ENCODE measurements around the gene NAPA.
"Not testable (repeated sequence)": the region's sequence is repeated elsewhere in the genome, so short reads cannot be mapped to it uniquely, and the experiment has no call there.

Gene NAPA

GRCh38 chr19:47486220-47486619 is 28.6 kb downstream of the NAPA start:
- DNase-seq (ENCODE audit: low spot score): not testable (repeated sequence)

DNA sequence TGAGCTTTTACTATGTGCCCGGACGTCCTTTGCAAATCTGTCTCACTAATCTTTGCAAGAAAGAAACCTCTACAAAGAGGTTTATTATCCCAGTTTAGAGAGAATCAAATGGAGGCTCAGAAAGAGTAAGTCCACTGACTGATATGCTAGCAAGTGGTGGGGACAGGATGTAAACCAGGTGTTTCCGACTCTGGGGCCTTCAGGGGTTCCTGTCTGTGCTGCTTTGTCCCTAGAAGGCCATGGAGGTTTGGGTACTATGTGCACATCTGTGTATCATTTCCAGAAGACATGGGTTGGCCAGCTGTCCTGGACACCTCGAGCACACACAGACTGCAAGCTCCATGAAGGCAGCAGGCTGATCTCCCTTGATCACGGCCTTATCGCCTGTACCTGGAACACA is 29.7 kb downstream of the NAPA start:
- no peak for DNase-seq (ENCODE audit: low spot score)

DNA sequence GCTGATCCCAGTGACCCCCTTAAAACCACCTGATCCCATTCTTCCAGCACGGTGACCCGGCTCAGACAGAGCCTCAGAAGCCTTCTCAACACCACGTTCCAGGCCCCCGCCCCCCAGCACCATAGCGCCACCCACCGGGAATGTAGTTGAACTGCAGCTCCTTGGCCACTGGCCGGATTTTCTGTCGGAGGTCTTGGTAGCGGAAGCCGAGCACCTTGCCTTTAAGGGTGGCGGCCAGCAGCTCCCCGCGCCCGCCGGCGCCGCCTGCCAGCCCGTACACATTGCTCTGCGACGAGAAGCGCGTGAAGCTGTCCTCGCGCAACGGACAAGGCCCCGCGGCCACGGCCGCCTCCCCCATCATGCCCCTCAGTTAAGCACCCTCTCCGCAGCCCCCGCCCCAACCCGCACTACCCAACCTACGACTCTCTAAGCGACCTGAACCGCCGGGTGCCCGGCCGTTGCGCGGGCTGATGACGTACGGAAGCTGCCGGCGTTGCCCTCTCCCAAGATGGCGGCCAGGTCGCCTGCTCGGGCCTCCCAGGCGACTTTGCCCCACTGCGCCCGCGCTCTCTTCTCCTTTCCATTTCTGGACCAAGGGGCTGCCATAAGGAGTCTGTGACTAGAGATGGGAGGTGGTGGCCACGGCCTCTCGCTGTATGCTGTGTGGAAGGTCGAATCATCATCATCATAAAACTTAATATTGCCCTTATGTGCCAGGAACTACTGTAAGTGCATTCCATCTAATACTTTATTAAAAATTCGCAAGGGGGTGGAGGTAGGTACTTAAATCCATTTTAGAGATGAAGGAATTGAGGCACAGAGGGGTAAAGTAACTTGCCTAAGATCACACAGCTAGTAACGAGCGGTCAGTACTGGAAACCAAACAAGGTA is 30.8 kb downstream of the NAPA start, which contains the start of gene KPTN:
KPTN (minus strand) TSS at position 420 of the 891 bp plus-strand sequence; CDS start at position 361, 59 bp downstream.
- DNase-seq (ENCODE audit: low spot score): peak; percentile 98

GRCh38 chr19:47483200-47483599 is 31.7 kb downstream of the NAPA start:
- no peak for DNase-seq (ENCODE audit: low spot score)

DNA sequence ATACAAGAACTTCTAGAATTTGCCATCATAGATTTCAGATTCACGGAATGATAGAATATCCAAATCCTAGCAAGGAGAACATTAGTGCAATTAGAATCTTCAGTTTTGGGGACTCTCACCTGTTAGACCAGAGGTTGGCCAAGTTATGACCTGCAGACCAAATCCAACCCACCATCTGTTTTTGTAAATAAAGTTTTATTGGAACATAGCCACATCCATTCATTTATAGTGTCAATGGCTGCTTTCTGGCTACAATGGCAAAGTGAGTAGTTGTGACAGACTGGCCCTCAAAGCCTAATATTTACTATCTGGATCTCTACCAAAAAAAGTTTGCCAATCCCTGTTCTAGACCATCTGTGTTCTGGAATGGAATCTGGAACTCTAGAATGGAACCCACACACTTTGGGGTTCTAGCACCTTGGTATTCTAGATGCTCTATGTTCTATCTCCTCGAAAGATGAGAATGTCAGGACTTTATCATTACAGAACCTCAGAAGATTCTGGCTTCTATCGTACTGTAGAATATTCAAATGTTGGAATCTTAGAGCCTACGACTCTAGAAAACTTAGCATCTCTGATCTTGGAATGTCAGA is 33.3 kb downstream of the NAPA start:
- no peak for DNase-seq (ENCODE audit: low spot score)

DNA sequence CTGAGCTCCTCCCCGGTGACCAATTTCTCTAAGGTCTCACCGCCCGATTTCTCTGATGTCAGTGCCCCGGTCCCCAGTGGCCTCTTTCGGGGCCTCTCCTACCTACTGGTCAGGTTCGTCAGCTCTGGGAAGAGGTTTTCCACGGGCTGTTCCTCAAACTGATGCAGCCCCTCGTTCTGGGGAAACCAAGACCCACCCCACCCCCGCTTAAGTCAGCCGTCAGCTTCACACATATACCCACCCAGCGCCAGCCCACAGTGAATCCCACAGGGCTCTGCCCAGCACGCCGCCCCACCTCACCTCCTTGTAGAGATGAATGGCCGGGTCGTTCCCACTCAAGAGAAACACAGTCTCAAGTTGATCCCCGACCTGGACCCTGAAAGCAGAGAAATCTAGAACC is 34.2 kb downstream of the NAPA start:
- no peak for DNase-seq (ENCODE audit: low spot score)

GRCh38 chr19:47479701-47480503 is 35.0 kb downstream of the NAPA start:
- DNase-seq (ENCODE audit: low spot score): peak; percentile 39

- DNase-seq (ENCODE audit: low spot score): no peak
These were observed 38.4 kb downstream of the NAPA start for GRCh38 chr19:47476438-47476972.

DNA sequence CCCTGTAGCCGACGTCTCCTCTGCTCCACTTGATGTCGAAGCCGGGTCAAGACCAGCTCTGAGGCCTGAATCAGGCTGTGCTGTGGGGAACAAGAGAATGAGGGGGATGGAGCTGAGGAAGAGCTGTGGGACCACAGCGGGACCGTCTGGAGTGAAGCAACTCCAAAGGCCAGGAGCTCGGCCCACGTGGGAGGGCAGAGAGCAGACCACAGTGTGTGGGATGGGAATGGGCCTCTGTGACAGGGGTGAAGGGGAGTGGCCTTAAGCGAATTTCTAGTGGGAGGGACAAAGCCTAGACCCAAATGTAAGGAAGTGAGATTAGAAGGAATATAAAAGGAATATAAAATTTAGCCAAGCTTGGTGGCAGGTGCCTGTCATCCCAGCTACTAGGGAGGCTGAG is 39.4 kb downstream of the NAPA start:
- no peak for DNase-seq (ENCODE audit: low spot score)

GRCh38 chr19:47473336-47473735 is 41.5 kb downstream of the NAPA start:
- no peak for DNase-seq (ENCODE audit: low spot score)

GRCh38 chr19:47471733-47472457 is 43.0 kb downstream of the NAPA start, which contains the start of gene SLC8A2:
Gene SLC8A2 (minus strand): TSS chr19:47471893. CDS start chr19:47466403, 5,490 bp downstream.
- peak; percentile 87 for DNase-seq (ENCODE audit: low spot score)

GRCh38 chr19:47471381-47471732 is 43.5 kb downstream of the NAPA start:
- DNase-seq (ENCODE audit: low spot score): no peak

DNA sequence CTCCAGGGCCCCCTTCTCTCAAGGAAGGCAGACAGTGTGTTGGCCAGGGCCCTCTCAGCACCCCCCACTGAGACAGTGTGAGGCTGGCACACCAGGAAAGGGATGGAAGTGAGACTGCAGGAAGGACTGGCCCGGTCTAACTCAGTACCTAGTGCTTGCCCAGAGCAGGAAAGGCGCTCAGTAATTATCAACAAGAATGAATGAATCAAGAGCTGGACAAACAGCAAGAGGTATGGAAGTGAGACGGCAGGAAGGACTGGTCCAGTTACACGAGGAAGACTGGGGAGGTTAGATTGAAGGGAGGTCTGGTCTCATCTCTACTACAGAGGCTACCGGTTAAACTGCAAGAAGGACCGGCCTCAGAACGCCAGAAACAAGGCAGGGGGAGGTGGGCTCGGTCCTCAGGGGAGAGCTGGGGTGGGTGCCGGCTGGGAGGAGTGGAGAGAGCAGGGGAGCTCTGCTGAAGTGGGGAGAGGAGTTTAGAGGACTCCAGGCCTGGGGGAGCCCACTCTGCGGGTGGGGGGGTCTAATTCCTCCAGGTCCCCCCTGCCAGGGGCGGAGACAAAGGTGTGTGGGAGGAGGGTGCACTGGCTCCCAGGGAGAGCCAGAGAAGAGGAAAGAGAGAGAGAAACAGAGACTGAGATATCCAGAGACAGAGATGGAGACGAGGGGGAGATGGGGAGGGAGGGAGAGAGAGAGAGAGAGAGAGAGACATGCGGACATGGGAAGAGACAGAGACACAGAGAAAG is 44.2 kb downstream of the NAPA start:
- no peak for DNase-seq (ENCODE audit: low spot score)

- no peak for DNase-seq (ENCODE audit: low spot score)
These were observed 45.1 kb downstream of the NAPA start for GRCh38 chr19:47469719-47470118.

DNA sequence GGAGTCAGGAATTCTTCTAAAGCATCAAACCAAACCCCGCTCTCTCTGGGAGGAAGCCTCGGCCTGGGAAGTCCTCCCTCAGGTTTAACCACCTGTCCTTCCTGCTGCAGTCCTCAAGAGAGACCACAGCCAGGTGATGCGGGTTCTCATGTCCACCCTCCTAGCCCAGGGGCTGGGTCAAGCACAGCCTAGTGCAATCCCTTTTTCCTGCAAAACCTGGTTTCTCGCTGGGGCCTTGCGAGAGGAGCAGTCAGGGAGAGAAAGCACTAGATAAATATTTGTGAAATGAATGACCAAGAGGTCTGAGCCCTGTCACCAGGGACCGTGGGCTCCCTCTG is 45.5 kb downstream of the NAPA start:
- no peak for DNase-seq (ENCODE audit: low spot score)

DNA sequence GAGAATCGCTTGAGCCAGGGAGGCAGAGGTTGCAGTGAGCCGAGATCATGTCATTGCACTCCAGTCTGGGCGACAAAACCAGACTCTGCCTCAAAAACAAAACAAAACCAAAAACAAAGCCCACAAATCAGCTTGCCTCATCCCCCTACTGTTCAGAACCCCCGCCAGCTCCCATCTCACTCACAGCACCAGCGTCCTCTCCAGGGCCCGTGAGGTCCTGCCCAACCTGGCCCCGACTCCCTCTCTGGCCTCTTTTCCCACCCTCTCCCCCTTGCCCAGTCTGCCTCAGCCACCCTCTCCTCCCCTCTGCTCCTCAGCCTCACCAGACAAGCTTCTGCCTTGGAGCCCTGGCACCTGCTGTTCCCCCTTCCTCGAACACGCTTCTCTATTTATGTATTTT is 46.9 kb downstream of the NAPA start:
- DNase-seq (ENCODE audit: low spot score): no peak

DNA sequence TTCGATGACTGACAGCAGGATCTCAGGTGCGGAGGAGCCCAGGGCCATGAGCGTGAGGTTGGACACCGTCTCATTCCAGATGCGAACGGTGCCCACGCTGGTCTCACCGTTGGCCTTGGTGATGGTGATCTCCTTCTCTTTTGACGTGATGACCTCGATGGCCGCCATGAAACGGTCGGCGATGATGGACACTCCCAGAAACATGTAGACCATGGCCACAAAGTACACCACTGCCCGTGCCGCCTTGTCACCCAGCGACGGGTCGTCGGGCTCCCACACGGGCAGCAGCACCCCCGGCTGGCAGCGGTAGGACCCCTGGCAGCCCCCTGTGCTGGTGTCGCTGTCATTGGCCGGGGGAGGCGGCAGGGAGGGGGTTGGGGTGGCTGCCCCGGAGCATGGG is 48.9 kb downstream of the NAPA start:
- DNase-seq (ENCODE audit: low spot score): no peak

GRCh38 chr19:47464675-47465419 is 50.0 kb downstream of the NAPA start:
- DNase-seq (ENCODE audit: low spot score): no peak

GRCh38 chr19:47461876-47462275 is 53.0 kb downstream of the NAPA start:
- no peak for DNase-seq (ENCODE audit: low spot score)

GRCh38 chr19:47459477-47459876 is 55.4 kb downstream of the NAPA start:
- no peak for DNase-seq (ENCODE audit: low spot score)
